OCI-LY3 (cell line): Measurements from ENCODE around the gene ROR2.

Experiments
- EZH2phosphoT487 ChIP-seq: fragments of 200-600 bp; shearing (Covaris generic); IDR thresholded peaks from 2 replicates; pipeline ENCODE4 v1.6.1; 2018; ENCODE audit warnings: antibody characterized with exemption, mixed run types, low read depth
- TF ChIP-seq, protein P1 (sequence below): fragments of 200-600, 300-600 bp; sonication (generic); IDR thresholded peaks from 2 replicates; pipeline ENCODE4 v1.5.1; 2014; ENCODE audit warnings: antibody characterized with exemption, low read length, low read depth

DNA sequence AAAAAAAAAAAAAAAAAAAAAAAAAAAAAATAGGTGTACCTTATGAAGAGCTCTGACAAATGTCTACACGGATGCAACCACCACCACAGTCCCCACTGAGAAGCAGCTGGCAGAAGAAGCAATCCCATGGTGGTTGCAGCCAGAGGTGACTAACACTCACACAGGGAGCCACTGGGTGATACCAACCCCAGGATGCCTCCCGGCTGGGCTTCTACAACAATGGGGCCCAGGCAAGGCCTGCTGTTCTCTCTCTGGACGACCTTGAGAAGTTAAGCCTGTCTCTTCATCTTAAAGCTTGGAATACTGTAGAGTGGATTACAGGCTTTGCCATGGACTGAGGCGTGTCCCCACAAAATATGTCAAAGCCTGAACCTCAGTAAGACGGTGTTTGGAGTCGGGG is 104.1 kb downstream of the ROR2 start:
- TF ChIP-seq, protein P1, sequence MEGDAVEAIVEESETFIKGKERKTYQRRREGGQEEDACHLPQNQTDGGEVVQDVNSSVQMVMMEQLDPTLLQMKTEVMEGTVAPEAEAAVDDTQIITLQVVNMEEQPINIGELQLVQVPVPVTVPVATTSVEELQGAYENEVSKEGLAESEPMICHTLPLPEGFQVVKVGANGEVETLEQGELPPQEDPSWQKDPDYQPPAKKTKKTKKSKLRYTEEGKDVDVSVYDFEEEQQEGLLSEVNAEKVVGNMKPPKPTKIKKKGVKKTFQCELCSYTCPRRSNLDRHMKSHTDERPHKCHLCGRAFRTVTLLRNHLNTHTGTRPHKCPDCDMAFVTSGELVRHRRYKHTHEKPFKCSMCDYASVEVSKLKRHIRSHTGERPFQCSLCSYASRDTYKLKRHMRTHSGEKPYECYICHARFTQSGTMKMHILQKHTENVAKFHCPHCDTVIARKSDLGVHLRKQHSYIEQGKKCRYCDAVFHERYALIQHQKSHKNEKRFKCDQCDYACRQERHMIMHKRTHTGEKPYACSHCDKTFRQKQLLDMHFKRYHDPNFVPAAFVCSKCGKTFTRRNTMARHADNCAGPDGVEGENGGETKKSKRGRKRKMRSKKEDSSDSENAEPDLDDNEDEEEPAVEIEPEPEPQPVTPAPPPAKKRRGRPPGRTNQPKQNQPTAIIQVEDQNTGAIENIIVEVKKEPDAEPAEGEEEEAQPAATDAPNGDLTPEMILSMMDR: no peak
- no peak for TF ChIP-seq EZH2phosphoT487
